NCI-H1417 (cell line): Measurements from ENCODE around the gene RUNX2.

Experiments used
- DNase-seq, 3 experiments: peaks; one replicate each; lab custom pipeline; 2025; lab: John Stamatoyannopoulos, UW

The RUNX2 gene

DNA sequence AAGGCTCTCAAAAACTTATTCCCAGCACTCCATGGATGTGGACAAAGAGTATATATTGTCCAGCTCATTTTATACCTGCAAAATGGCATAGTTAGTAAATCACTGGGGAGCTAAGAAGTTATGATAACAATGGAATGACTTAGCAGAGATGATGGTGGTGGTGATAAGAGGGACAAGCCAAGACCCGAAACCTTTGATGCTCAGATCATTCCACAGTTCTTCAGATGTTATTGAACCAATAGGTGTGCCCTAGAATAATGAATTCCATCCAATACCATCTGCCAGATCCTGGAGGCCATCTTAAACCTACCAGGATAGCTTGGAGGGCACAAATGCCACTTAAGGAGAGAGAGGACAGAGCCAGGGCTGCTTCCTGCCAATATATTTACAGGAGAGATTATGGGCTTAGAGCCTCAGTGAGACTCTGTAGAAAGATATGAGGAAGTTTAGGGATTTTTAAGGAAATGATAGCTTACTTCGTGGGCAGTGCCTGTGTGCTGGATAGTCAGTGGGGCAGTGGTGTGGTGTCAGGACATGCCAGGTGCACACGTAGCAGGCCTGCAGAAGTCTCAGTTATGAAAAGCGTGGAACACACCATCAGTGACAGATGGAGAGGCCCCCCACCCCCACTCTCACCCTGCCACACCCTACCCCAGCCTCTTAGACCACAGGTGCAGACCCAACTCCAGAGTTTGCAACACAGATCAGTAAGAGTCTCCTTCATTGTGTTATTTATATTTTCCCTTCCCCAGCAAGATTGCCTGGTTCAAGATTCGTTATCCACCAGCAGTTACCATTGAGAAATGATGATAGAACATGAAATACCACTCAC, 259.3 kb downstream of the RUNX2 start:
- no peak for DNase-seq

DNA sequence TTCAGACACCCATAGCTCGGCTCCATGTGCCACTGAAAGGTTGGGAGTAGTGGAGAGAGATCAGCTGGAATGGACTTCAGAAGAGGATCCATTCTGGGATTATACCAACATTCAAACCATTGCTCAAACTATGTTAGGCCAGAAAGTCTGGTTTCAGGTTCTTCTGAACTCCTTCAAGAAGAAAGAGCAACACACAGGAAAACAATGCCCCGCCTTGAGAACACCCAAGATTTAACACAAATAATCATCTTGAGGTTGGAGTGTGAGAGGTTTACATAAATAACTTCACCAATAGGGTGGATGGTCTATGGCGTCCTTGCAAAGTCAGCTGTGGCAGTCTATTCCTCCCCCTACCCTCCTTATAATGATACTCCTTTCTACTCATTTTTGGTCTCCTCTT, 261.2 kb downstream of the RUNX2 start:
- no peak for DNase-seq

DNA sequence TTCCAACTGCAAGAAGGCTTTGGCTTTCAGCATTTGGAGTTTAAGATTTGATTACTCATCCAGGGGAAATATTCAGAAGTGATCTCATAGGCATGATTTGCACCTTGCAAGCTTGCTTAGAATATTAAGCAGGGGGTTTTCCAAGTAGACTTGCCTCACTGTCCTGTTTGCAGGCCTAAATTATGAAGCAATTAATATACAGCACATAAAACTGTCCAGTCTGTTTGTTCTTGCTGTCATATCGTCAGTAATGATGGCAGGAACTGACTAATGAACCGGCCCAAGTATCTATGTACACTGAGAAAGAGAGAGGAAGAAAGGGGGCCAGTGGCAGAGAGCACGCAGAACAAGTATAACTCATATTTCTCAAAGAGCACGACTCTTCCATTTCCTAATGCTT, 262.1 kb downstream of the RUNX2 start:
- DNase-seq: peak in 2 of 3 experiments; percentile 54 to 87

DNA sequence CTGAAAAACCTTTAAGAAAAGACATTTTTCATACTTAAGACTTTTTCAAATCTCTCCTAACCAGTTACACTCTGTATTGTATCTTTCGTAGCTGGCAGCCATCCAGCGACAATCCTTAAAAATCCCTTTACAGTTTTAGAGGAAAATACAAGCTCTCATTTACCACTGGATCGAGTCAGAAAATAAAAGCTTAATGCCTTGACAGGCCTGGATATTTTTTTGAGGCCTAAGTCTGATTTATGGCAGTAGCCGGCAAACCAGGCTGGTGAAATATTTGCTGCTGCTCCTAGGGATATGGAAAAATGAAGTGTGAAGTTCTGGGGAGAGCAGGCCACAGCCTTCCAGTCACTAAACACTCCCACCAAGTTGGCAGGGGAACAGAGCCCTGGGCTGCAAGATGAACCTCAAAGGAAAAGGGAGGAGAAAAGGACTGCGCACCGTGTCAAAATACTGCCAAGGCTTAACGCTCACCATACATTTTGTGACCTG, 262.6 kb downstream of the RUNX2 start:
- peak in 2 of 3 experiments; percentile 17 to 64 for DNase-seq

DNA sequence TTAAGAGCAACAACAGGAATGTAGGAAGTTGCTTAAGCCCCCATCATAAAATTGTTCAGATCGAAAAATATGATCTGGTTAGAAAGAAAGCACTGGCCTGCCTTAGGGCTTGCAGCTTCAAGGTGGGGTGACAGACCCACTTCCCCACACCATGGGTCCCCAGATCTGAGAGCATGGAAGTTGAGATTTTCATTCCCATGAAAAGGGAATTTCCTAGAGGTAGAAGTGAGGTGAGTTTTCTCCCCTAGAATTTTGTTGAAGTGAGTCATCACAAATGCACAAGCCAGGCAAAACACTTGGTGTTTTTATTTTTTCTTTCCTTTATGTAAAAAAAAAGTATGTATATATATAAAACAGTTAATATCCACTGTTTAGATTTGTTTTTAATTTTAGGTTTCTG, 263.2 kb downstream of the RUNX2 start:
- no peak for DNase-seq

DNA sequence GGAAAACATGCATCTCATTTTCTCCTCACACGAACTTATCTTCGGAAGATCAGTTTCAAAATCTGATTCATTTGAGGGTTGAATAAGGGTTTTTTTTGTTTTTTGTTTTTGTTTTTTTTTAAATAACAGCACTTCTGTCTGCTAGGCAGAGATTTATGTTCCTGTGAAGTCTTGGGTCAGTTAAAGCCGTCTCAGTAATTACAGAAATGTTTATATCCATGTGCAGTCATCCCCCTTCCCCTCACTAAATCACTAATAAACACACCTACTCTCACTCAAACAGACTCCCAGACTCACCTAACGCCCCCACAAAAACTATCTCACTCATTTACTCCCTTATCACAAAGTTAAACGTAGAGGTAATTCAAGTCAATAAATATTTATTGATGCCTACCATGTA, 263.8 kb downstream of the RUNX2 start:
- DNase-seq: no peak

DNA sequence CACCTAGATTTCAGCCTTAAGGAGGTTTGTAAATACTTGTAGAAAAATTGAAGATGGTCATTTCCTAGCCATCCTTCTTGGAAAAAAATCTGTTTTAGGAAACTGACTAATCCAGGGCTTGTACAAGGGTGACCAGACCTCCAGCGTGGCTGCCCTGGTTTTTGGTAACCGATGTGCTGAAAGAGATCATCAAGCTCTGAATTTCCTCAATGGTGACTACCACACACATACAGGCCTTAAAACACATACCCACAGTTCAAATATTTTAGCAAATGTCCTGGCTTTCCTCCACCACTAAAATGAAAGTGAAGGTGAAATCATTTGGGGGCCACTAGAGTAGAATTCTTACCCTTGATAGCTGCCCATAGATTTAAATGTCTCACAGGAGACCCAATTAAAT, 264.9 kb downstream of the RUNX2 start:
- no peak for DNase-seq

DNA sequence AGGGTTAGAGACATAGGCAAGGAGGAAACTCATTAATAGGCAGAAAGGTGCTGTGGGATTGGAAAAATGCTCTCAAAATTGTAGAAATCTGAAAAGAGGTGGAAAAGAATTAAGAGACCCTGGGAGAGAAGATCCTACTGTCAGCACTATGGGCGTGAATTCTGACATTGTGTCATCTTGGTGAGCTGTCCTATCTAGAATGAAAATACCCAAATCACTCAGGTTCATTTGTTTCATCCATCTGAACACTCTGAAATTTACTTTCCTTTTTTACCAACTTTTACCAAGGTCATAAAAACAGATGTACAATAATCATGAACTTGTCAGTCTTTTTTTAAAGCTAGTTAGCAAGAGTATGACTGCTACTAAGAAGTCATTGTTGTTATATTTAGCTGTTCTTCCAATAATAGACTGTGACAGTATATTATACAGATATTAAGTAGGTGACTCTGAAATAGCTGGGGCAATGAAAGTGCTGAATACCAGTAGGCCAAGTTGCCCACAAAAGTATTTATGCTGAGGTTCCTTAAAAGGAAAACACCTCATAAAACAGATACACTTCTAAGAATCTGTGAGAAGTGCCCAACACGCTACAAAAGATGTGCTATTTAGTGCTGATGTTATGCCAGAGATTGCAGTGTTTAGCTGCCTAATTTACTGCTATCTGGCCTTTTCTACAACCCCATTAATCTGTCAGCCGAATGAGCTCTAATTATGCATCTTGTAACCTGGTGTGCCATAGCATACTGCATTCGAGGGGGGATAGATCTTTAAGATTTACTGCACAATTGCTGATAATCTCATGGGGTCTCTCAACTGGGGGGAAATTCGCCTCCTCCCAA, 267.1 kb downstream of the RUNX2 start:
- DNase-seq: peak in 2 of 3 experiments; percentile 19 to 70

DNA sequence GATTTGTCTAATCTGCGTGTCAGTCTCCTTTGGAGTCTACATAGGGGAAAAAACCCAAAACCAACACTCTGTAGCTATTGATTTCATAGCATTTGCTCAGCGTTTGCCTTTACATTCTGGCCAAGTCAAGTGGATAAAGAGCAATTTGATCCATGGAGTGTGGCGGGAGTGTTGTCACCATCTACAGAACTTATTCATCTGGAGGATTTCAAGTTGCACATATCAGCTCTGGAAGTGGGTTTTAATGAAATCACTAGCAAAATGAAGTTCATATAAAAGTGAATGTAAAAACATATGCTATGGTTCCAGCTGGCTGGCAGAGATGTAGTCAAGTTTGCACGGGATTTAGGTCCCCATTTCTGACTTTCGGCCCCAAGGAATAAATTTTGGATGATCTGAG, 269.3 kb downstream of the RUNX2 start:
- peak in 1 of 3 experiments; percentile 51 for DNase-seq

DNA sequence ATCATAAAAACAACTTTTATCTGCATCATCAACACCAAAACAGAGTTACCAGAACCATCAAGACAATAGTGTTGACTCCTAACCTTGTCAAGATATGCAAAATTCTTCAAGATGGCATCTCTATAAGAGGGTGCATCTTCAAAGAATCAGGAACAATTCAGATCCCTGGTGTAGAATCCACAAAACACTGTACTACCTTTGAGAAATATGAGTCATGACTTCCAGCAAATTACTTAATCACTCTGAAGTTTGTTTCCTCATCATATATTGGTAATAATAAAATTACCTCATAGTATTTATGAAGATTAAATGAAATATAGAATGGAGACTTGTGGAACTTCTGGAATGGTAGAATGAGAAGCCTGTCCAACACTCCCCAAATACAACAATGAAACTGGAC, 270.9 kb downstream of the RUNX2 start:
- no peak for DNase-seq

DNA sequence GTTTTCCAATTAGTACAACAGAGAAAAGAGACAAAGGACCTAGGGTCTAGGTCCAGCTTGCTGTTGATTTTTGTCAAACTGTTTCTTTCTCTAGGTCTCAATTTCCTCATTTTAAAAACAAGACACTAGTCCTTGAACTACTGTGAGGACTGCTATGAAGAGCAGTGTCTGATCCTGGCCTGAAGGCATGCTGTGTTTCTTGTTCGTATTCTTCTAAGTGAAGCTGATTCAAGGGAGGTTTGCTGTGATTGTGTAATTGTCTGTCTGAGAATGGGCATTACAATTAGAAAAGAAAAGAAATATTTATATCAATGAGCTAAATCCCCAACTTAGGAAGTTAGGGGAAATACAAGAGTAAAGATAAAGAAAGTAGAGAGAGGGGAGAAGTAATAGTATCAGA, 277.8 kb downstream of the RUNX2 start:
- no peak for DNase-seq

DNA sequence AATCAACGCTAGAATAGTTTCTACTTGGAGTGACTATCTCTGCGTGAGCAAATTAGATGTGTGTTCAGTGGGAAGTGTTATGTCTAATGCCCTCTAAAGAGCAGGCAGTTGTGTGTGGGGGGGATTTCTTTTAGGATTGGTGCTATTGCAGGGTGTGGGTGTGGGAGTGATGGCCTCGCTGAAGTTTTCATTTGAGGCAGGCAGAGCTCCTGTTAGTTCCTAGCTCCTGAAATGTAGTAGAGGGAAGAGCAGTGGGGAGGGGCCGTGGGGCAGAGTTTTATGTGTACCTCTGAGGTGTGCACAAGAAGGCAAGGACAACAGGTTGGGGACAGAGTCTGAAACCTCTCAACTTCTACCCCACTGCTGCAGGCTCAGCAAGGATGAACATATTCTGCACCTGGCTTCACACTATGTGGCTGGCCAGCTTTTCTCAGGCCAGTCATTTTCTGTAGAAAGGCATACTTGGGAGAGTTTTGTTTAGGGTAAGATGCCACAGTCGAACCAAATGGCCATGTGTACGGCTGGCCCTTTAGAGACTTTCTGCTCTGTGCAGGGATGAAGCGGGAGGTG, 278.8 kb downstream of the RUNX2 start:
- DNase-seq: no peak

DNA sequence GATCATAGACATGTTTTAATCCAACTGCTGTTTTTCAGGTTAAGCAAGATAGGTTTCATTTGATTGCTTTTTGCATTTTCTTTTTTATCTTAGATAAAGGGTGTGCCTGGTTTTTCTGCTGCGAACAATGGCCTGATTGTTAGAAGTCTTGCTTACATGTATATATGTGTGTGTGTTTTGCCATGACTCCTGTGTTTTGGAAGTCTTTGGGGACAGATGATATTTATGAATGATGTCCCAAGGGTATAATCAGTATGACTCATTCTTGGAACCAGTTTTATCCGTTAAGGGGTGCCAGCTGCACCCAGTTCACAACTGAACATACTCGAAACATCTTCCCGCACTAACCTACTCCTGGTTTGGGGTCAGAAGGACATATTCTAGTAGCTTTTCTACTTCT, 279.7 kb downstream of the RUNX2 start:
- peak in 2 of 3 experiments; percentile 4 to 13 for DNase-seq

DNA sequence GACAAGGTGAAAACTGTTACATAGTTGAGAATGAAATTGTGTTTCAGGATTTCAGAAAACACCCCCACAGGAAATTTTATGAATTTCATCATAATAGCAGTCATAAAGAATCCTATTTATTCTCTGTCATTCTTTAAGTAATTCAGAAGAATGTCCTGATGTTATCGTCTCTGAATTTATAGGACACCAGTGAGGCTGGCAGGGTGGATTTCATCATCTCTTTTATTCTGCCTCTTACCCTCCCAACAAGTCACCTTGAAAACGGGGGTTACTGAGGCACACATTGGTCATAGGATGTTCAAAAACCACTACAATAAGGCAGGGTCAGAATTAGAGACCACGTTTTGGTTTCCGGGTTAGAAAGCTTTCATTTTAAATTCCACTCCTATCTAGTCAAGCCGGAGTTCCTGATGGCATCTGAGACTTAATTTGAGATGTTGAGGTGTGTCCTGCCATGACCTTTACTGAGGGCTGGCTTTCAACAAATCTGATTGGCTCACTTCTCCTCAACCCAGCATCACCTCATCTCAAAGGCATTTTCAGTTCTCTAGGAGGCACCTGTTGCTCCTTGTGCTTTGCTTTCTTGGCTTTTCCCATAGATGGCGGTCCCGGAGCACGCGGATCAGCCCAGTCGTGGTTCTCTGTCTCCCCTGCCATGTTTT, 280.3 kb downstream of the RUNX2 start:
- DNase-seq: no peak

DNA sequence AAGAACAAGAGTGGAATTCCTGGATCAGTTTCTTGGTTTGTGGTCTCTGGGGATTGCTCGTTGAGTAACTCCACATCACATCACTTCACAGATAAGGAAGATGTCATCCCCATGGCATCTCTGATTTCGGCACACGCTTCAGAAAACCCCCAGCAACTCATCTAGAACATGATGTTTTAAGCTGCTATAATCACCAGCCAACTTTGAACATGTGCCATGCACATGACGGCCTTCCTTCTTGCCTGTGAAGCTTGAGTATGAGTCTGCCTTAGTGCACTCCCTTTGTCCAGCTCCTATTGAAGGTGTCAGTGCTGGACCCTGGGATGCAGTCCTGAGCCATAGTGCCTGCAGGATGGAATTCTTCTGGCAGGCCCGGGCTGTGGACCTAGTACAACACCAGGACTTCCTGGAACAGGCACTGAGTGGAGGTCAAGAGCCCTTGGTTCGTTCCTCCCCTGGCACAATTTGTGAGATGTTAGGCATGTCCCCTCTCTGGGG, 281.1 kb downstream of the RUNX2 start:
- DNase-seq: no peak

DNA sequence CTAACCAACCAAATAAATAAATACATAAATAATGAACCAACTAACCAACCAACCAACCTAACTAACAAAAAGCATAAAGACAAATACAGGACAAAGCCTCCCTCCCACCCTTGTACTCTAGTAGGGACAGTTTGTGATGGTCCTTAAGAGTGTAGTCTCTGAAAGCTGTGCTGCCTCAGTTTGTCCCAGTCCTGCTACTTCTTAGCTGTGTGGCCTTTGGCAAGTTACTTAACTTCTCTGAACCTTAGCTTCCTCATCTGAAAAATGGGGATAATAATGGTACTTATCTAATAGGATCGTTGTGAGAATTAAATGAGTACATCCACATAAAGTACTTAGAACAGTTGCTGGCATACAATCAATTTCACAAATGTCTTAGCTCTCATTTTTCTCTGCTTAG, 282.2 kb downstream of the RUNX2 start:
- DNase-seq: no peak

DNA sequence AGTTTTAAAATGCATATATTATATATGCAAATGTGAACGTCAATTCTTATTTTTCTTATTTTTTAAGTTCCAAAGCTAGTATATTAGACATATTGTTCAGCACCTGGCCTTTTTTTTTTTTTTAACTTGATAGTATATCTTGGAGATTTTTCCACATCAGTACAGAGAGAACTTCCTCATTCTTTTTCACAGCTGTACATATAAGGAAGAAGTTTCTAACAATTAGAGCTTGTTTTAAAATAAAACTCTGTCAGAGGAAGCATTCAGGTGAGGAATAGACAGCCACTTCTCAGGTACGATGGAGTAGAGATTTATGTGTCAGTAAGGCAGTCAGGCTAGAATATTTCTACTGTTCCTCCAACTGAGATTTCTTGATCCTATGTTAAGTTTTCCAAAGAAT, 282.7 kb downstream of the RUNX2 start:
- DNase-seq: no peak

DNA sequence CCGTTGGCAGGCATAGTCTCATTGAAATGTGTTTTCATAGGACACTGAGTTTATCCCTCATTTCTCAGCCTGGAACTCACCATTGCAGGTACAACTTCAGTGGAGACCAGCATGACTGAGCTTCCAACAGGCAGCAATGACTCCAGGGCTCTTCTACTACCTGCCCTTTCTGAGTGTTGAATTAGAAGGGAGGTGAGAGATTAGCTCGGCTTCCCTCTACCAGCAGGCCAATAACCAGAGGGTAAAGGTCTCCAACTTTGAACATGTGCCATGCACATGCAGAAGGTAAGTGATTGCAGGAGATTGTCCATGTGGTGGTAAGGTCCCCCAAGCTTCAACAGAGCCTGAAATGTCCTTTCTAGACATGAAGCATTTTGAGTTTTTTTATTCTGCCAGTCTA, 283.4 kb downstream of the RUNX2 start:
- DNase-seq: no peak

DNA sequence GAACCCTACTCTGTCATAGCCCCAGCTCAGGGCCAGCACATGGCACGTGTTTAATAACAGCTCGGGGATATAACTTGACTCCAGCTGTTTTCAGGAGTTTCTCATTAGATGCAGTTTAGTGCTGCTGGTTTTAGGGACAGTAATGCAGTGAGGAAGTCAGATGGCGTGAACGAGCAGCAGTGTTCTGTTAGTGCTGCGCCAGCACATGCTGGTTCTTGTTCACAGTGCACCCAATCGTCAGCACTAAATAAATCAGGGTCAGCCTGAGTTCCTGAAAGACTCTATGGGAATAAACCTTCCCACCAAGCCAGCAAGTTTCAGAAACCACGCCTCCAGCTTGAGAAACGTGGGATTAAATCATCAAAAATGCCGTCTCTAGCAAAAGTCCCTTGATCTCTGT, 285.5 kb downstream of the RUNX2 start:
- no peak for DNase-seq

DNA sequence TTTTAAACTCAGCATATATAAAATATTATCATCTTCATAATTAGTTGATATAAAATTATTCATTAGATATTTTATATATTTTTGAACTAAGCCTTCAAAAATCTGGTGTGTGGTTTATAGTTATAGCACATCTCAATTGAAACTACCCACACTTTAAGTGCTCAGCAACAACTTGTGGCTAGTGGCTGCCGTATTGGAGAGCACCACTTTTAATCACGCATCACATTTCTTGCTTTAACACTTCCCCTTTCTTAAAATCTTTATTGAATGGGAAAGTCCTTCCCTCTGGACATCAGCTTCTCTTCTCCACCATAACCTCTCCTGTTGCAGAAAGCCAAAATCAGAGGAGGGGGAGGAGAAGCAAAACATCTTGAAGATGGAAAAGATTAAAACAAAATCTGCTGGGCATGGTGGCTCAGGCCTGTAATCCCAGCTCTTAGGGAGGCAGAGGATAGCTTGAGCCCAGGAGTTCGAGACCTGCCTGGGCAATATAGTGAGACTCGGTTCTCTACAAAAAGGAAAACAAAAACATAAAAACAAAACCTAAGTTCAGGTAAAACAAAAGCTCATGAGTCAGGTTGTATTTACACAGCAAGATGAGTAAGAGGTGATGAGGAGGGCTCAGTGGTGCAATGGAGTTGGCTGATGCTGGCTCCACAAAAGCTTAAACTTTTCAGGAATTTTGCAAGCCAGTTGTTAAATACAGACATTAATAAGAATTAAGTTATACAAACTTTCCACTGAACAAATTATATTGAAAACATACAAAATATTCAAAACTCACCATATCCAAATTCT, 286.6 kb downstream of the RUNX2 start:
- DNase-seq: no peak

DNA sequence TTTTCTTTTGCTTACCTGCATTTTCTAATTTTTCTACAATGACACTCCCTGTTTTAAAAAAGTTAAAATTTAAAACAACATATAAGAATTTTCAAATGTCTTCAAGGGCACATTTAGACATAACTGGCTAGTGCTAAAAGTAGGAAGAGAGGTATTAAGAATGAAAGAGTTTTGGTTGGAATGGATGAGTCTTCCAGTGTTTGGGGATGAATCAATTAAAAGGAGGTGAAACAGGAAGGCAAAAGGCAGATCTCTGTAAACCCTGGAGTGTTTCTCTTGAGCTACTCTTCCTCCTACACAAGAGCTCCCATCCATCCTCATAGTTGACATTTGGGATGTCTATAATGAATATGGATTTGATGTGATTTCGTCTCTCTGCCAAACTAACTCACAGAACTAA, 288.1 kb downstream of the RUNX2 start:
- DNase-seq: no peak
